Measurements from ENCODE around the gene PRM3.

DNA sequence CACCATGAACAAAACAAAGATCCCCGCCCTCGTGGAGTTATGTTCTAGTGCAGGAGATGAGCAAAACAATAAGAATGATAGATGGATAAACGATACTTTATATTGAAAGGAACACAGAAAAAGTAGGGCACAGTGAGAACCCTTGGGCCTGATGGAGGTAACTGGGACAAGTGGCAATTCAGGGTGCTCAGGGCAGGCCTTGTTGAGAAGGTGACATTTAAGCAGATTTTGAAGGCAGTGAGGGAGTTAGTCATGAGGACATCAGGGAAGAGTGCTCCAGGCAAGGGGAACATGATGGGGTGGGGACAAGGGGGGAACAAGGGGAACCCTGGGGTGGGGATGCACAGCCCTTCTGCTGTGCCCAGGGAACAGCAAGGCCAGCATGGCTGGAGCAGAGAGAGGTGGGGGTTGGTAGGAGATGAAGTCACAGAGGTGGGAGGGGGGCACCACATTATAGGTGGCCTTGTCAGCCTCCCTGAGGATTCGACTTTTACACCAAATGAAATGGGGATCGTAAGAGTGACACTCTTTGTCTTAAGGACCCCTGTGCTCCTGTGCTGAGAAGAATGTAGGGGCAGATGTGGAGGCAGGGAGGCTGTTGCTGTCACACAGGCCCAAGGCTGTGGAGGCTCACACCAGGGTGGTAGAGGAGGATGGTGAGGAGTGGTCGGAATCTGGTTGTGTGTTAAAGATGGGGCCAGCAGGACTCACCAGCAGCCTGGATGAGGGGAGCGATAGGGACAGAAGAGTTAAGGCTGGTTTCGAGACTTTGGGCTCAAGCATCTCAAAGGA, 16.9 kb upstream of the PRM3 start:
- TF ChIP-seq, protein P1, sequence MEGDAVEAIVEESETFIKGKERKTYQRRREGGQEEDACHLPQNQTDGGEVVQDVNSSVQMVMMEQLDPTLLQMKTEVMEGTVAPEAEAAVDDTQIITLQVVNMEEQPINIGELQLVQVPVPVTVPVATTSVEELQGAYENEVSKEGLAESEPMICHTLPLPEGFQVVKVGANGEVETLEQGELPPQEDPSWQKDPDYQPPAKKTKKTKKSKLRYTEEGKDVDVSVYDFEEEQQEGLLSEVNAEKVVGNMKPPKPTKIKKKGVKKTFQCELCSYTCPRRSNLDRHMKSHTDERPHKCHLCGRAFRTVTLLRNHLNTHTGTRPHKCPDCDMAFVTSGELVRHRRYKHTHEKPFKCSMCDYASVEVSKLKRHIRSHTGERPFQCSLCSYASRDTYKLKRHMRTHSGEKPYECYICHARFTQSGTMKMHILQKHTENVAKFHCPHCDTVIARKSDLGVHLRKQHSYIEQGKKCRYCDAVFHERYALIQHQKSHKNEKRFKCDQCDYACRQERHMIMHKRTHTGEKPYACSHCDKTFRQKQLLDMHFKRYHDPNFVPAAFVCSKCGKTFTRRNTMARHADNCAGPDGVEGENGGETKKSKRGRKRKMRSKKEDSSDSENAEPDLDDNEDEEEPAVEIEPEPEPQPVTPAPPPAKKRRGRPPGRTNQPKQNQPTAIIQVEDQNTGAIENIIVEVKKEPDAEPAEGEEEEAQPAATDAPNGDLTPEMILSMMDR (IDR thresholded peaks at IDR 0.05), result no peak
- TF ChIP-seq POLR2AphosphoS5 (IDR thresholded peaks at IDR 0.05), result no peak

Data from breast epithelium (tissue), 3 donors.